ENCODE data around the gene MAMDC2.

MAMDC2 gene

DNA sequence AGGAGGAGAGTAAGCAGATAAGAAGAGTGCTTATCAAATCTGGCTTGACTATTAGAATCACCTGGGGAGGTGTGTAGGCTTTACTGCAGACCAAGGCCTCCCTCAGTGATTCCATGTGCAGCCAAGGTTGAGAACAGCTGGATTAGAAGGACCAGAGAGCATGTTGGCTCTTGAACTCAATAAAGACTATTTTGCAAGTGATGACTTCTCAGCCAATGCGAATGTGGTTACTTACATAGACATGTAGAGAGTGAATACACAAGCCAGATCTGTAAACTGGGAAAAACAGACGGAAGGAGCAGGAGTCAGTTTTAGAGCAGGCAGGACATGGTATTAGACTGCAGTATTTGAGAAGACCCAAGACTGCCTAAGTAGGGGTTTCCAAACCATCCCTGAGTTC, 48.5 kb downstream of the MAMDC2 start:
- no peak overlapping the region for H3K4me3 ChIP-seq (ENCODE audit: insufficient read depth, low read length, poor library complexity, severe bottlenecking)
- H3F3A ChIP-seq (ENCODE audit: insufficient read depth), result no peaks in the 10 kb centered on the region
- H3K27ac ChIP-seq (ENCODE audit: low read depth, low read length), result no peak overlapping the region
- TF ChIP-seq, protein P1, sequence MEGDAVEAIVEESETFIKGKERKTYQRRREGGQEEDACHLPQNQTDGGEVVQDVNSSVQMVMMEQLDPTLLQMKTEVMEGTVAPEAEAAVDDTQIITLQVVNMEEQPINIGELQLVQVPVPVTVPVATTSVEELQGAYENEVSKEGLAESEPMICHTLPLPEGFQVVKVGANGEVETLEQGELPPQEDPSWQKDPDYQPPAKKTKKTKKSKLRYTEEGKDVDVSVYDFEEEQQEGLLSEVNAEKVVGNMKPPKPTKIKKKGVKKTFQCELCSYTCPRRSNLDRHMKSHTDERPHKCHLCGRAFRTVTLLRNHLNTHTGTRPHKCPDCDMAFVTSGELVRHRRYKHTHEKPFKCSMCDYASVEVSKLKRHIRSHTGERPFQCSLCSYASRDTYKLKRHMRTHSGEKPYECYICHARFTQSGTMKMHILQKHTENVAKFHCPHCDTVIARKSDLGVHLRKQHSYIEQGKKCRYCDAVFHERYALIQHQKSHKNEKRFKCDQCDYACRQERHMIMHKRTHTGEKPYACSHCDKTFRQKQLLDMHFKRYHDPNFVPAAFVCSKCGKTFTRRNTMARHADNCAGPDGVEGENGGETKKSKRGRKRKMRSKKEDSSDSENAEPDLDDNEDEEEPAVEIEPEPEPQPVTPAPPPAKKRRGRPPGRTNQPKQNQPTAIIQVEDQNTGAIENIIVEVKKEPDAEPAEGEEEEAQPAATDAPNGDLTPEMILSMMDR (IDR thresholded peaks at IDR 0.05; ENCODE audit: insufficient read depth, low read length, poor library complexity, severe bottlenecking), result no peak
- no peak for TF ChIP-seq EZH2phosphoT487 (conservative IDR thresholded peaks at IDR 0.05; ENCODE audit: low read length)
- no peaks in the 10 kb centered on the region for H3K36me3 ChIP-seq (ENCODE audit: low read length)
- H3K27me3 ChIP-seq (ENCODE audit: low read length), result no peaks in the 10 kb centered on the region
- H3K9ac ChIP-seq (ENCODE audit: low read length), result no peak overlapping the region
- no peaks in the 10 kb centered on the region for H3K9me3 ChIP-seq (ENCODE audit: insufficient read depth, low read length)
- H3K79me2 ChIP-seq (ENCODE audit: insufficient read depth, low read length), result no peaks in the 10 kb centered on the region
- H3K9me2 ChIP-seq (replicated peaks; ENCODE audit: insufficient read depth, low read length), result no peaks in the 10 kb centered on the region
- no peak overlapping the region for H2AFZ ChIP-seq (ENCODE audit: low read depth, low read length, severe bottlenecking)
- no peak overlapping the region for H3K4me2 ChIP-seq (ENCODE audit: low read depth, low read length, poor library complexity, severe bottlenecking)
- no peaks in the 10 kb centered on the region for H4K20me1 ChIP-seq (ENCODE audit: low read depth, low read length)

DNA sequence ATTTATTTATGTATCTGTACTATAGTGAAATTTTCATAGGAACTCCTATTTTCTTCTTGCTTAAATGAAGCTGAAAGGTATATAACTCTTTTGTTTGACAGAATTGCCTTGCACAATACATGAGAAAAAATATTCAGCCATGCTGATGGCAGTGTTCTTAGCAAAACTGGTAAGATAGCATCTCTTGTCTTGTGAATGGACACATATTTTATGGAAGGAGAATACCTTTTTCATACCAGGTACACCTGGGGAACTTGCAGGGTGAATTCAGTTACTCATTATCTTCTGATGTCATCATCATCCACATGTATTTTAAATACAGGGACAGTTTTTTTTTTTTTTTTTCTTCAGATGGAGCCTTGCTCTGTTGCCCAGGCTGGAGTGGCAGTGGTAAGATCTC, 49.4 kb downstream of the MAMDC2 start:
- H3K27me3 ChIP-seq (ENCODE audit: low read length), result no peaks in the 10 kb centered on the region
- no peaks in the 10 kb centered on the region for H3K79me2 ChIP-seq (ENCODE audit: insufficient read depth, low read length)
- H3K36me3 ChIP-seq (ENCODE audit: low read length), result no peaks in the 10 kb centered on the region
- H3K9me2 ChIP-seq (replicated peaks; ENCODE audit: insufficient read depth, low read length), result no peaks in the 10 kb centered on the region
- H3K4me2 ChIP-seq (ENCODE audit: low read depth, low read length, poor library complexity, severe bottlenecking), result no peak overlapping the region
- TF ChIP-seq EZH2phosphoT487 (conservative IDR thresholded peaks at IDR 0.05; ENCODE audit: low read length), result no peak
- TF ChIP-seq, protein P1 (IDR thresholded peaks at IDR 0.05; ENCODE audit: insufficient read depth, low read length, poor library complexity, severe bottlenecking), result no peak
- no peak overlapping the region for H3K4me3 ChIP-seq (ENCODE audit: insufficient read depth, low read length, poor library complexity, severe bottlenecking)
- no peak overlapping the region for H2AFZ ChIP-seq (ENCODE audit: low read depth, low read length, severe bottlenecking)
- H3K9me3 ChIP-seq (ENCODE audit: insufficient read depth, low read length), result no peaks in the 10 kb centered on the region
- no peaks in the 10 kb centered on the region for H4K20me1 ChIP-seq (ENCODE audit: low read depth, low read length)
- no peak overlapping the region for H3K9ac ChIP-seq (ENCODE audit: low read length)
- H3K27ac ChIP-seq (ENCODE audit: low read depth, low read length), result no peak overlapping the region
- H3F3A ChIP-seq (ENCODE audit: insufficient read depth), result no peaks in the 10 kb centered on the region

DNA sequence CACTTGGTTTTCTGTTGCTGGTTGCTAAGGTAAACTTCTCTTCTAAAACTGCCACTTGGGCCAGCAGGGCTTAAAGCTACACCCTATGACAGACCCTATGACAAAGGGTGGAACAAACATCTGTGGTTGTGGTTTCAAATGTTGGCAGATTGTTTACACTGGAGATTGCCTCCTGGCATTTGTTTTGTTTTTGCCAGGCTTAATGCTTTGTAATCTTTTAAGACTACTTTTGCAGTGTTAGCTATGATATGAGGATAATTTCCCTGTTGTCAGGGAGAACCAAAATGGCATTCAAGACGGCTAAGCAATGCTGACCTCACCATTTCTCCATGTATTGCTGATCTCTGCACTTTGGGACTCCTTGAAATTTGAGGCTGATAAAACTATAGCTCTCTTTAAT, 50.3 kb downstream of the MAMDC2 start:
- H3F3A ChIP-seq (ENCODE audit: insufficient read depth), result no peaks in the 10 kb centered on the region
- no peak for TF ChIP-seq EZH2phosphoT487 (conservative IDR thresholded peaks at IDR 0.05; ENCODE audit: low read length)
- TF ChIP-seq, protein P1 (IDR thresholded peaks at IDR 0.05; ENCODE audit: insufficient read depth, low read length, poor library complexity, severe bottlenecking), result no peak

More for the DNA sequence above, 50.3 kb downstream of the MAMDC2 start:
- Histone ChIP-seq H3K4me2 (ENCODE audit: low read depth, low read length, poor library complexity, severe bottlenecking) (no peak overlapping the region), H3K9ac (ENCODE audit: low read length) (no peak overlapping the region), H3K27ac (ENCODE audit: low read depth, low read length) (no peak overlapping the region), H3K4me3 (ENCODE audit: insufficient read depth, low read length, poor library complexity, severe bottlenecking) (no peak overlapping the region), H3K9me3 (ENCODE audit: insufficient read depth, low read length) (no peaks in the 10 kb centered on the region), H4K20me1 (ENCODE audit: low read depth, low read length) (no peaks in the 10 kb centered on the region), H3K27me3 (ENCODE audit: low read length) (no peaks in the 10 kb centered on the region), H2AFZ (ENCODE audit: low read depth, low read length, severe bottlenecking) (no peak overlapping the region), H3K79me2 (ENCODE audit: insufficient read depth, low read length) (no peaks in the 10 kb centered on the region), H3K36me3 (ENCODE audit: low read length) (no peaks in the 10 kb centered on the region), H3K9me2 (replicated peaks; ENCODE audit: insufficient read depth, low read length) (no peaks in the 10 kb centered on the region)
